GM10266 (cell line): ENCODE results near the gene RCOR1.

ENCODE experiments used
- DNase-seq: peaks from one replicate; pipeline ENCODE4 v3.0.0; 2012; ENCODE audit errors: extremely low spot score
- TF ChIP-seq, protein P1 (sequence below): IDR thresholded peaks from 2 replicates; pipeline ENCODE4 v1.5.1; 2012; ENCODE audit warnings: mild to moderate bottlenecking, low read depth; ENCODE audit not compliant: control insufficient read depth, insufficient read depth; ENCODE audit errors: missing control alignments

The RCOR1 gene

DNA sequence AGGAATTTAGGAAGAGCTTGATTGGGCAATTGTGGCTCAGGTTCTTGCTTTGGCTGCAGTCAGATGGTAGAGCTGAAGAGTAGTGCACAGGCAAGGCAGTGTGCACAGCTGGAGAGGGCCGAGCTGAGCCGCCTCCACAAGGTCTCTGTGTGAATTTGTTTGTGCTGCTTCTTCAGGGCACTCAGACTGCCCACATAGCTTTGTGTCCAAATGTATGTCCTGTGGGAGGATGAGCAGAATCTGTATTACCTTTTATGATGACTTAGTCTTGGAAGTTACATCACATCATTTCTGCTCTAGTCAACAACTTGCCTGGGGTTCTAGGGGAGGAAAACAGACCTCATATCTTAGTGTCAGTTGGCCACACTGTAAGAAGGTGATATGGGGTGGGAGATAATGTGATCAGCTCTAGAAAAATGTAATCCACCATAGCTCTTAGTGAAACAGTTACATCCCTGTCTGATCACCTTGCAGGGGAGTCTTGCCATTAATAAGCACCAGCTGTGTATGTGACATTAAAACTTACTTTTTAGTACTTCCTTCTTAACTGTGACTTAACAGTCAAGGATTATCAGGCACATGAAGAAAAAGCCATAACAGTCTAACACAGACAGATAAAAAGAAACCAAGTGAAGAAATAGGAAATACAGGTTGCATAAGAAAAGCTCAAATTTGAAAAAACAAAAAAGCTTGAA lies 53.4 kb downstream of the RCOR1 start:
- no peak for DNase-seq
- TF ChIP-seq, protein P1, sequence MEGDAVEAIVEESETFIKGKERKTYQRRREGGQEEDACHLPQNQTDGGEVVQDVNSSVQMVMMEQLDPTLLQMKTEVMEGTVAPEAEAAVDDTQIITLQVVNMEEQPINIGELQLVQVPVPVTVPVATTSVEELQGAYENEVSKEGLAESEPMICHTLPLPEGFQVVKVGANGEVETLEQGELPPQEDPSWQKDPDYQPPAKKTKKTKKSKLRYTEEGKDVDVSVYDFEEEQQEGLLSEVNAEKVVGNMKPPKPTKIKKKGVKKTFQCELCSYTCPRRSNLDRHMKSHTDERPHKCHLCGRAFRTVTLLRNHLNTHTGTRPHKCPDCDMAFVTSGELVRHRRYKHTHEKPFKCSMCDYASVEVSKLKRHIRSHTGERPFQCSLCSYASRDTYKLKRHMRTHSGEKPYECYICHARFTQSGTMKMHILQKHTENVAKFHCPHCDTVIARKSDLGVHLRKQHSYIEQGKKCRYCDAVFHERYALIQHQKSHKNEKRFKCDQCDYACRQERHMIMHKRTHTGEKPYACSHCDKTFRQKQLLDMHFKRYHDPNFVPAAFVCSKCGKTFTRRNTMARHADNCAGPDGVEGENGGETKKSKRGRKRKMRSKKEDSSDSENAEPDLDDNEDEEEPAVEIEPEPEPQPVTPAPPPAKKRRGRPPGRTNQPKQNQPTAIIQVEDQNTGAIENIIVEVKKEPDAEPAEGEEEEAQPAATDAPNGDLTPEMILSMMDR: no peak

DNA sequence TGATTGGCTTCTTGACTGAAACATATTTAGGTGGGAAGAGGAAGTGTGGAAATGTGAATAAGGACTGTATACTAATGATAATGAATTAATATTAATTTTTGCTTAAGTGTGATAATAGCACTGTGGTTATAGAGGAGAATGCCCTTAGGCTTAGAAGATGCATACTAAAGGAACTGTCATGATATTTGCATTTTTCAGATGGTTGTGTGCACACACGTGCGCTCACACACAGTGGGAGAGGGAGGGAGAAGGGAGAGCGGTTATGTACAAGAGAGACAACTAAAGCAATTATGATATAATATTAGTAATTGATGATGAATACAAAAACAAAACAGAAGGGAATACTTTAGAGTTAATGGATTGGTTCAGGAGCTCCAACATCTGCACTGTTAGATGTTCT lies 54.2 kb downstream of the RCOR1 start:
- no peak for DNase-seq
- TF ChIP-seq, protein P1: no peak

DNA sequence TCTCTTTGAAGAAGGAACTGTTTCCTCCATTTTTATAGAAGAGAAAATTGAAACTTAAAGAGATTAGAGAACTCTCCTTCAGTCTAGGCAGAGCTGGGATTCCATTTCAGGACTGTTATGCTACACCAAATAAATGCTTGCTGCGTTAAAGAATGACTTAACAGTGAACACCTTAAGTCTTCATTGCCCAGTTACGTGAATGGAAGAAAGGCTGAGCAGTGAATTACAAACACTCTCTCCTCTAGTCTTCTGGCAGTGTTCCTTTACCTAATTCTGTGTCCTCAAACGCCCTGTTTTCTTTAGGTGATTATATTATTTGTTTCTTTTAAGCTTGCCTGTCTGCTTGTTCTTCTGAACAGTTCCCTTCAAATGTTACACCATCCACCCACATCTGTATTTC lies 59.7 kb downstream of the RCOR1 start:
- DNase-seq: no peak
- TF ChIP-seq, protein P1: no peak

DNA sequence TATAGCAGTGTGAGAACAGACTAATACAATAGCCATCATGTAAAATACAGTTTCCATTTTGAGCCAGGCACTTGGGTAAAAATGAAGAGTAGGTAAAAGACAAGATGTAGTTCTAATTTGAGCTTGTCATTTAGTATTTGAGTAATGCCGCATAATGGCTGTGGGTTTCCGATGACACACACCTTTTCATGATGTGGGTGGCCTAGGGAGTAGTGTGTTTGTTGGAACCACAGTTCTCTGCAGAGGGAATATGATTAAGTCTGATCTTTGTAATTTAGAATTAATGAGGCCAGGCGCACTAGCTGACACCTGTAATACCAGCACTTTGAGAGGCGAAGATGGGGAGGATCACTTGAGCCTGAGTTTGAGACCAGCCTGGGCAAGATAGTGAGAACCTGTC lies 61.8 kb downstream of the RCOR1 start:
- TF ChIP-seq, protein P1: no peak
- no peak for DNase-seq

DNA sequence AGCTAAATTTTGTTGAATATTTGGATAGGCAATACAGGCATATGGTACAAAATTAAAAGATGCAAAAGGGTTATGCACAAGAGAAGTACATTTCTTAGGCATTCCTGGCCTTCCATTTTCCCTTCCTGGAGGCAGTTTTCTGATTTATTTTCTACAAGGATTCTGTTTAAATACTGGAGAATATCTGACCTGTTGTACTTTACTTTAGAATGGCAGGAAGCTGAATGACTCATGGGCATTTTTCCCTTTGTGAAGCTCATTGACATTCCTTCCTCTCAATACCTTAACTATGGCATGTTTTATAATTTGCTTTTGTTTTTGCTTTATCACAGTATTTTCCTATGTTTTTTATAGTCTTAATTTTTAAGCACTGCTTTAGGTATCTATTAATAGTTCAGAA lies 62.7 kb downstream of the RCOR1 start:
- DNase-seq: no peak
- TF ChIP-seq, protein P1: no peak

DNA sequence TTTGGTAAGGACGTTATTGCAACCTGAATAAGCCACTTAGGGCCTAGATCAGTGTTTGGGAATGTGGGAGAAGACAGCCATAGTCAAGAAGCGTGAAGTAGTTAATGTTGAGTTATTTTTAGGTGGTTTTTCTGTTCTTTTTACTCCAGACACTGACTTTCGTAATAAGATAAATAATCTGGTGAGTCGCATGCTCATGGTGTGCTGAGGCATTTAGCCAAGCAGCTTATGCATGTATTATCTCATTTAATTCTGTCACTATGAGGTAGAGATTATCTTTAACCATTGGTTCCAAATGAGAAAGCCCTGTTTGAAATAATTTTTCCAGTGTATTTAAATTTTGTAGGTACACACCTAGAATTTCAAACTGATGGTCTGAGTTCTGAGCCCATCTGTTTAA lies 67.3 kb downstream of the RCOR1 start:
- TF ChIP-seq, protein P1: no peak
- DNase-seq: no peak

DNA sequence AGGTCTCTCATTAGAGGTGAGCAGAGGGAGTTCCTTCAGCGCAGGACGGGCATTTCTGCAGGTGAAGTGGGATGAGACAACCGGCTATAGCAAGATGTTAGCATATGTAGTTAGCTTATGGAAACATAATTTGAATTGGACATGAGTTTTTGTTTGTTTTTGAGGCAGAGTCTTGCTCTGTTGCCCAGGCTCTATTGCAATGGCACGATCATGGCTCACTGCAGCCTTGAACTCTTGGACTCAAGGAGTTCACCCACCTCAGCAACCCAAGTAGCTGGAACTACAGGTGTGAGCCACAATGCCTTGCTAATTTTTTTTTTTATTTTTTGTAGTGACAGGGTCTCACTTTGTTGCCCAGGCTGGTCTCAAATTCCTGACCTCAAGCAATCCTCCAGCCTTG lies 69.2 kb downstream of the RCOR1 start:
- TF ChIP-seq, protein P1: no peak
- no peak for DNase-seq
